NCI-H2107 treated with DMSO at 0.1 percent for 48 hours (cell line): ENCODE measurements around the gene WASF2.
"Not testable (repeated sequence)": the region's sequence is repeated elsewhere in the genome, so short reads cannot be mapped to it uniquely, and the experiment has no call there.

Experiments
- DNase-seq: peaks from one replicate; lab custom pipeline; 2025; ENCODE audit not compliant: unreplicated experiment; lab: John Stamatoyannopoulos, UW

WASF2 gene

DNA sequence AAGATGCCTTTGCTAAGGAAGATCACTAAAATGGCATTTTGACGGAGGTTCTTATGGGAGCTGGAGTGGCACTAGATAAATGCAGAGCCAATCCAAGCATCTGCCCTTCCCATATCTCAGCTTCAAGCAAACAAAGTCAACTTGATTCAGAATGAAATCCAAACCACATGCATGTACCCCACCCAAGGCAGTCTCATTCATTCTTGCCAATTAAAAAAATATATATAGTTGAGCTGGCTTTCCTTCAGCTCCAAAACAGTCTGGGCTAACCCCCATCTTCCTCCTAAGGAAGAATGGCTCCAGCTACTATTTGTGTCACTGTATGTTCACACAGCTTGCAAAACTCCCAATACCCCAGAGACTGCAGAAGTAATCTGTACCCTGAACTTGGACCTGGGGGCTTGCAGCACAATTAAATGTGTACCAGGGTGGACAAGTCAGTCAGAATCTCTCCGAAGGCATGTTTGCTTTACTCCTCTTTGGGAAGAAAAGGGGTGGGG, 62.1 kb downstream of the WASF2 start:
- DNase-seq: no peak

- DNase-seq: no peak
Measured at GRCh38 chr1:27427329-27427728, 62.6 kb downstream of the WASF2 start.

- no peak for DNase-seq
Measured at GRCh38 chr1:27423709-27424108, 66.3 kb downstream of the WASF2 start.

GRCh38 chr1:27418326-27419185, 71.4 kb downstream of the WASF2 start:
- no peak for DNase-seq

- no peak for DNase-seq
Measured at GRCh38 chr1:27417713-27418112, 72.3 kb downstream of the WASF2 start.

- peak; percentile 58 for DNase-seq
Measured at GRCh38 chr1:27416387-27417111, 73.4 kb downstream of the WASF2 start.

DNA sequence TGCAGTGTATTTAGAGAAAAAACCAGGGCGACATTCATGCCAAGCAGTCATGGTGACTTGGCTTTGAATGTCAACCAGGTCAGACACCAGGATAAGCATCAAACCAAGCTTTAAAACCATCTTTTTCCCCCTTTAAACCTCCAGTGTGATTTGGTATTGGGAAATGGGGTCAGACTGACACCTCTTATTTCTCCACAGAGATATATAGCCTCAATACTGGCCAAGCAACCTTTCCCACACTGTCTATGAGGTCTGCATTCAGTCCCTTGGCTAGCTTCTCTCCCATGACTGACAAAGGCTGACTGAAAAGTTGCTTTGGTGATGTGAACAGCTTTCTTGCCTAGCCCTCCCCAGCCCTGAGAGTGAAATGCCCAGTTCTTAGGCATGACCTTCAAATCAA, 75.9 kb downstream of the WASF2 start:
- no peak for DNase-seq

GRCh38 chr1:27413004-27413403, 77.0 kb downstream of the WASF2 start:
- DNase-seq: no peak

GRCh38 chr1:27412502-27412901, 77.5 kb downstream of the WASF2 start:
- DNase-seq: no peak

DNA sequence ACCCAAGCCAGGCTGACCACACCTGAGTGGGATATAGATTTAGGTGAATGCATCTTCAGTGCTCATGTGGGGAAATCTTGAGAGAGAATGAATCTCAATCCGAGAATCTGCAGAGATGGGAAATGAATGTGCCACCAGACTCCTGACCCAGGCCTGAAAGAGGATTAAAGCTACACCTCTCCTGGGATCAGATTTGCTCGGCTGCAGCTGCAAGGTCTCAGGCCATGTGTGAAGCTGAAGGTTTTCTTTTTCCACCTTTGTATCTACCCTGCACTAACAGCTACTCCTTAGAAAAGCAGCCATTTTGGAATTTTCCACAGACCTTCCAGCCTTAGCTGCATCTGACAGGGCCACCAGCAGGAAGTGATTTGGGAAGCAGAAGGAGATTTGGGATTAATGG, 79.3 kb downstream of the WASF2 start:
- no peak for DNase-seq

GRCh38 chr1:27409669-27410068, 80.3 kb downstream of the WASF2 start:
- DNase-seq: no peak

GRCh38 chr1:27408151-27408550, 81.8 kb downstream of the WASF2 start:
- no peak for DNase-seq

- DNase-seq: peak; percentile 87
Measured at GRCh38 chr1:27406791-27407190, 83.2 kb downstream of the WASF2 start.

DNA sequence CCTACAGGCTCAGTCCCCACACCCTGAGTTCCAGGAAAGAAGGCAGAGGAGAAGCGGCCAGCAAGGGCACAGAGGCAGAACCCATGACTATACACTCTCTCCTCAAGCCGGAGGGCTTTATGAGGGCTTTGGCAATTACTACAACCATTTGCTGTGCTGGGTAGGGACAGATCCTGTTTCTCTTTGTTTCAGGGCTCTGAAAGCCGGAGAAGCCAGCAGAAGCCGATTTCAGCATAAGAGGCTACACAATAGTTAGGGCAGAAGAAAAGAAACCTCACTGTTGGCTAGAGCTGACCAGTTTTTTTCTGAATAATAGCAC, 83.6 kb downstream of the WASF2 start:
- peak; percentile 94 for DNase-seq

DNA sequence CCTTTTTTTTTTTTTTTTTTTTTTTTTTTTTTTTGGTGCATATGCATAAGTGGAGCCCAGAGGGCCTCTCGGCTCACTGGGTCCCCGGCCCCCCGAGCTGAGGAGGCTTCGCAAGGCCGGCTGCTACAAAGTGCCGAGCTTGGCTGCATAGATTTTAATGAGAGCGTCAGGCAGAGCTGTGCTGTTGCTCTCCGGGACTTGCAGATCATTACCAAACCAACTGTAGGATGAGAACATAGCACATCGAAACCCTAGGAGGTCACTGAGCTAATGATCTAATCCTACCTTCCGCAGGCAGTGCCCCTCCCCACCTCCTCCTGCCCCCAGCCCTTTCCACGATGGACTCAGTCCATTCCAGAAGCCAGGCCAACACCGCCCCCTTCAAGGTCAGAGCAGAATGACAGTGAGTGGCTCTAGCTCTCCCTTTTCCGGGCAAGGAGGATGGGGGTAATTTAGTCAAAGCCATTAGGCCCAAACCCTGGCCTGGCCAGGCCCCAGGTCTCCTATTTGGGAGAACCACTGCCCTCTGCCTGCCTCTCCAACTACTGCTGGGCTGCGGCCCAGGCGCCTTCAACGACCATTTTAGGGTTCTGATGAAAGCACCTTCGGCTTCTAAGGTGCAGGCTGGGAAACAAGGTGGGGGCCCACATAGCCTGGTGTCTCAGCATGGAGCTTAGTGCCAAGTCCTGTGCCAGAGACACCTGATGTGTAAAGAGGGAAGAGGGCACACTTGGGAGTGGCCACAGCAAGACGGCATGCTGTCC, 84.2 kb downstream of the WASF2 start:
- not testable (repeated sequence) for DNase-seq

DNA sequence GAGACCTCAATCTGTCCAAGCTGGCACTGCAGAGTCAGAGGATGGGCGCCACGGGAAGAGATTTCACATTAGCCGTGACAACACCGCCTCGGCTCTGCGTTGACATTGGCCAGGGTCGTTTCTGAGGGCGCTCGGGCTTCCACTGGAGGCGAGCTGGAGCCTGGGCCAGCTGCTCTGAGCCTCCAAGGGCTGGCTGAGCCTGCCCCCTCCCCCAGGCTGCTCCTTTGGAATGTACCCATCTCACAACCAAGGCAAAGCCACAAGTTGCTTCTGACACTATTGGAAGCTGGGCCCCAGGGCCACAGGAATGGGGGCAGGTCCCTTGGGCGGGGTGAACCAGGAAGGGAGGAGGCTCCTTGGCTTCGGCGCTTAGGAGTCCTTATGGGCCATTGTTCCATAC, 84.9 kb downstream of the WASF2 start:
- DNase-seq: no peak

DNA sequence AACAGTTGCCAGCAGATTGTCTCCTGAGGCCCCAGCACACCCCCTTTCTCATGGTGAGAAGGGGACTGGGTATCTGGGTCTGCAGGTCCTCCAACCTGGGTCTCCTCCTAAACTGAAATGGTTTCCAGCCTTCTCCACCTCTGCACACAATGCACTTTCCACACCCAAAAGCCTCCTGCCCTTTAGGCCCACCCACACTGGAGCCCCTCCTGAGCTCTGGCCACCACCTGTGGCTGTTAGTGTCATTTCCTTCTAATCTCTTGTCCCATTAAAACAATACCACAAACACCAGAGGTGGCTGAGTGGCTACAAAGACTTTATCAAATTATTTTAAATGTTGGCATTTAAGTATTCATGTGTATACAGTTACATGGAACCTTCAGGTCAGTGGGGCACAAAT, 86.0 kb downstream of the WASF2 start:
- DNase-seq: no peak

- no peak for DNase-seq
Measured at GRCh38 chr1:27403065-27403726, 86.8 kb downstream of the WASF2 start.

GRCh38 chr1:27402349-27402754, 87.6 kb downstream of the WASF2 start:
- DNase-seq: no peak

DNA sequence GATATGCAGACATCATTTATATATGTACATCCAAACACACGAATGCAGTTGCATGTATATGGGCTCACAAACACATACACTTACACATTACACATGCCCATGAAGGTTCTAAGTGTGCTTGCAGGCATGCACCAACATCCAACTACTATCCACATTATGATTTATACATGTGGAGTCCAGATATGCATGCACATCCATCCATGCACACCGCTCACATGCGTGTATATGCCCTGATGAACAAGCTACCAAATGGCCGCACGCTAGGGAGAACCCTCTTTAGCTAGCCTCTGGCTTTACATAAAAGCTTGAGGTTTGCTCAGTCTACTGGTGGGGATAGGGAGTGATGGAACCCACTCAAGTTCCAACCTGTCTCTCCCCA, 89.0 kb downstream of the WASF2 start:
- DNase-seq: no peak
